ENCODE results near the gene HOXD1. TPM values are rescaled to one million over a fixed set of nuclear protein-coding genes. Genes with fewer than 3 reads are reported as not detected.

Gene HOXD1
- total and polyA plus RNA-seq, 10 donors: 0.49 to 4.5 (median 1.4) TPM

- 29 to 39% (median 34%) methylated on average over 14 of the region's 14 CpGs for WGBS, 5 donors
- Histone ChIP-seq H3K9me3 (no peaks in the 10 kb centered on the region), H3K27me3 (replicated peaks in 1 of 7) (peaks cover 6 to 100% (median 59%) of the 10 kb centered on the region in 7 donors), H3K27ac (no peak overlapping the region), H3K36me3 (peaks cover 0 to 7% (median 0%) of the 10 kb centered on the region in 6 donors), H3K4me1 (peaks cover 3 to 26% (median 14%) of the 10 kb centered on the region in 6 donors), H3K4me3 (no peak overlapping the region)
- no peak for TF ChIP-seq CTCF (IDR thresholded peaks at IDR 0.05 in 8 of 11, conservative IDR thresholded peaks at IDR 0.05 in 3 of 11)
- no peak for TF ChIP-seq POLR2A (IDR thresholded peaks at IDR 0.05)
- TF ChIP-seq POLR2AphosphoS5 (IDR thresholded peaks at IDR 0.05): no peak
- intact Hi-C loops (cut with DNase I; ENCODE audit: low total_unique reads): no loop called here
- DNase-seq: no peak
These were observed 15.4 kb upstream of the HOXD1 start for GRCh38 chr2:176172895-176173566.

- Histone ChIP-seq H3K9me3 (no peaks in the 10 kb centered on the region), H3K27me3 (replicated peaks in 1 of 7) (peaks cover 6 to 100% (median 65%) of the 10 kb centered on the region in 7 donors), H3K27ac (no peak overlapping the region), H3K4me3 (no peak overlapping the region), H3K36me3 (peaks cover 0 to 7% (median 0%) of the 10 kb centered on the region in 6 donors), H3K4me1 (peaks cover 5 to 33% (median 19%) of the 10 kb centered on the region in 6 donors)
- TF ChIP-seq POLR2A (IDR thresholded peaks at IDR 0.05): no peak
- DNase-seq: no peak
- 23 to 30% (median 29%) methylated on average over 7 of the region's 7 CpGs for WGBS, 5 donors
- intact Hi-C loops (cut with DNase I; ENCODE audit: low total_unique reads): no loop called here
These were observed 14.7 kb upstream of the HOXD1 start for GRCh38 chr2:176173567-176174381.

DNA sequence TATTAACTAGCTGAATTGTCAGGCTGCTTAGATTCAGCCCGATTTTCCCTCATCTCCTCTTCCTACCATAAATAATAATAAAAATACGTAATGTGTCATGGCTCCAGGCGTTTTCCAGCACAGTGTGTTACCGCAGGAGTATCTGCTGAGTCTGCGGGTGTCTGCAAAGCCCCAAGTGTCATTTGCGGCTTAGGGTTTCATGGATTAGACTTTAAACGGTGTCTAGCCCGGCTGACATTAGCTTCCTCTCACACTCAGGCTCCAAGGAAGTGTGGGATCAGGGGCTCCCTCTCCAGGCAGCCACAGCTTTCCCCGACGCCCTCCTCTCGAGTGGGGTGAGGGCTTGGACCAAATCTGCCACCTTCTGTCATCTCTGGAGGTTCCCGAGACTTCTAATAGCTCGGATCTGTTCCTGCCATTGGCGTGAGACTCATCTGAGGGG is 14.1 kb upstream of the HOXD1 start:
- DNase-seq: no peak
- Histone ChIP-seq H3K27me3 (replicated peaks in 1 of 7) (peaks cover 6 to 100% (median 72%) of the 10 kb centered on the region in 7 donors), H3K27ac (no peak overlapping the region), H3K4me3 (peak overlapping the region in 1 of 8 donors; percentile 22), H3K36me3 (peaks cover 0 to 7% (median 0%) of the 10 kb centered on the region in 6 donors), H3K4me1 (peaks cover 5 to 36% (median 21%) of the 10 kb centered on the region in 6 donors), H3K9me3 (no peaks in the 10 kb centered on the region)
- intact Hi-C loops (cut with DNase I; ENCODE audit: low total_unique reads): no loop called here
- no peak for TF ChIP-seq POLR2A (IDR thresholded peaks at IDR 0.05)
- TF ChIP-seq CTCF (IDR thresholded peaks at IDR 0.05 in 8 of 11, conservative IDR thresholded peaks at IDR 0.05 in 3 of 11): no peak
- no peak for TF ChIP-seq POLR2AphosphoS5 (IDR thresholded peaks at IDR 0.05)
- 7 to 14% (median 9%) methylated on average over 12 to 14 of the region's 14 CpGs for WGBS, 5 donors

DNA sequence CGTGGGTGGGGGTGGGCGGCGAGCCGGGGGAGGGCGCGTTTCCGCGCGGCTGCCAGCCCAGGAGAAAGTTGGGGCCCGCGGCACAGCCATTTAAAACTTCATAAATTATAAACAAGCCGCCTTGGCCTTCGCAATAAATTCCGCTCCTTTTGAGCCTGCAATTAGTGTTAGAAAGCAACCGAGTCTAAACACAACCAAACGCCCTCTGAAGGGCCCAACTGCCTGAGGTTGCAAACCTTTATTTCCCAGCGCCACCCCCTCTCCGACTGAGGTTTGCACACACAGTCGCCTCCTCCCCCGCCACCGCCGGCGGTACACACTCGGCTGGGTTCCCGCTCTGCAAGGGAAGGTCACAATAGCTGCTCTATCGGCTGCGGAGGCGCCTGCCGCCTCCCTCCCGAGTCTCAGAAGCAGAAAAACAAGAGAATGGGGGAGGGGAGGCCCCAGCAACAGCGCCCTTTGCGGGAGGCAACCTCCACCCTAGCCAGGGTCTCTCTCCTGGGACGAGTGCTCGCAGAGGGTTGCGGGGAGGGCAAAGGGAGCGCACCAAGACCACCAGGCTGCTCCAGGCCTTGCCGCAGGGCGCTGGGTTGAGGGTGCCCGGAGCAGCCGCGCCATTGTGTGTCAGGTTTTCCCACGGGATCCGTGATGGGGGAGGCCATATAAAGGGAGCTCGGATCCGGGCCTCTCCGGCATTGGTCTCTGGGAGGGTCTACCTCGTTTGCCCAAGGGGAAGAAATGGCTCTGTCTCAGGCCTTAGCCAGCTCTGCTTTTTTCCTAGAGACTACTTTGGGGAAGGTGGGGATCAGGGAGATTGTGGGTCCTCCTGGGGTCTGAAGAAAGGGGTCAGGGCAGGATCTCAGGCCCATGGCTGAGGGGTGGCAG is 13.4 kb upstream of the HOXD1 start:
- Histone ChIP-seq H3K4me1 (peaks cover 5 to 36% (median 21%) of the 10 kb centered on the region in 6 donors), H3K27ac (no peak overlapping the region), H3K9me3 (no peaks in the 10 kb centered on the region), H3K36me3 (peaks cover 0 to 7% (median 0%) of the 10 kb centered on the region in 6 donors), H3K27me3 (replicated peaks in 1 of 7) (peaks cover 6 to 100% (median 73%) of the 10 kb centered on the region in 7 donors), H3K4me3 (peak overlapping the region in 1 of 8 donors; percentile 22)
- DNase-seq: no peak
- intact Hi-C loops (cut with DNase I; ENCODE audit: low total_unique reads): no loop called here
- 16 to 23% (median 20%) methylated on average over 38 to 47 of the region's 47 CpGs for WGBS, 5 donors
- TF ChIP-seq POLR2A (IDR thresholded peaks at IDR 0.05) (no peak), CTCF (IDR thresholded peaks at IDR 0.05 in 8 of 11, conservative IDR thresholded peaks at IDR 0.05 in 3 of 11) (no peak), POLR2AphosphoS5 (IDR thresholded peaks at IDR 0.05) (no peak)
